ENCODE measurements around the gene AHDC1. TPM values are rescaled to one million over a fixed set of nuclear protein-coding genes. Genes with fewer than 3 reads are reported as not detected.

Gene AHDC1
- total RNA-seq, 1 experiment from 2014 or later: 49.0 TPM

DNA sequence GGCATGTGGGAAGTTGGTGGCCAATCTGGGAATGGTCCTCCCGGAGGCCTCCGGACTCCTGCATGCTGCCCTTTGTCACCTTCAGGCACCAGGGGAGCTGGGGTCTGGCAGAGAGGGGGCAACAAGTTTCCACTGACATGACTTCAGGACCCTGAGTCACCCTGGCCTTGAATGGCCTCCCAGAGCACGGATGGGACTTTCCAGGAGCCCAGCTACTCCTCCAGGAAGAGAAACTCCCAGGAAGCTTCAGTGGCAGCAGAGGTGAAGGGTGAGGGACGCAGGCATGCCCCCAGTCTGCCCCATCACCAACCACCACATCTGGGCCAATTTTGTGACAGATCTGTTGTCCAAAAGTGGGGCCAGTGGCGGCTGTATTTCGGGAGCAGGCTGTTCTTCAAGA, 58.1 kb downstream of the AHDC1 start:
- Mint-ChIP-seq H3K27me3 (ENCODE audit: low read depth) (no peaks in the 10 kb centered on the region), H3K4me1 (peaks cover 26% of the 10 kb centered on the region), H3K4me3 (no peak overlapping the region), H3K36me3 (peaks cover 12% of the 10 kb centered on the region), H3K27ac (no peak overlapping the region), H3K9me3 (no peaks in the 10 kb centered on the region)
- DNase-seq (ENCODE audit: low spot score) (no peak), ATAC-seq (no peak)
- TF ChIP-seq GABPB1 (CRISPR knock-in tag; IDR thresholded peaks at IDR 0.05) (no peak), NFYB (CRISPR knock-in tag; conservative IDR thresholded peaks at IDR 0.05; ENCODE audit: low read depth) (no peak), EMX1 (CRISPR knock-in tag; IDR thresholded peaks at IDR 0.05) (no peak), JUN (CRISPR knock-in tag; IDR thresholded peaks at IDR 0.05) (no peak), PRRX2 (CRISPR knock-in tag; IDR thresholded peaks at IDR 0.05) (no peak)
- TF ChIP-seq, protein P1, sequence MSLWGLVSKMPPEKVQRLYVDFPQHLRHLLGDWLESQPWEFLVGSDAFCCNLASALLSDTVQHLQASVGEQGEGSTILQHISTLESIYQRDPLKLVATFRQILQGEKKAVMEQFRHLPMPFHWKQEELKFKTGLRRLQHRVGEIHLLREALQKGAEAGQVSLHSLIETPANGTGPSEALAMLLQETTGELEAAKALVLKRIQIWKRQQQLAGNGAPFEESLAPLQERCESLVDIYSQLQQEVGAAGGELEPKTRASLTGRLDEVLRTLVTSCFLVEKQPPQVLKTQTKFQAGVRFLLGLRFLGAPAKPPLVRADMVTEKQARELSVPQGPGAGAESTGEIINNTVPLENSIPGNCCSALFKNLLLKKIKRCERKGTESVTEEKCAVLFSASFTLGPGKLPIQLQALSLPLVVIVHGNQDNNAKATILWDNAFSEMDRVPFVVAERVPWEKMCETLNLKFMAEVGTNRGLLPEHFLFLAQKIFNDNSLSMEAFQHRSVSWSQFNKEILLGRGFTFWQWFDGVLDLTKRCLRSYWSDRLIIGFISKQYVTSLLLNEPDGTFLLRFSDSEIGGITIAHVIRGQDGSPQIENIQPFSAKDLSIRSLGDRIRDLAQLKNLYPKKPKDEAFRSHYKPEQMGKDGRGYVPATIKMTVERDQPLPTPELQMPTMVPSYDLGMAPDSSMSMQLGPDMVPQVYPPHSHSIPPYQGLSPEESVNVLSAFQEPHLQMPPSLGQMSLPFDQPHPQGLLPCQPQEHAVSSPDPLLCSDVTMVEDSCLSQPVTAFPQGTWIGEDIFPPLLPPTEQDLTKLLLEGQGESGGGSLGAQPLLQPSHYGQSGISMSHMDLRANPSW (CRISPR knock-in tag; conservative IDR thresholded peaks at IDR 0.05; ENCODE audit: low read depth): no peak
- TF ChIP-seq, protein P2, sequence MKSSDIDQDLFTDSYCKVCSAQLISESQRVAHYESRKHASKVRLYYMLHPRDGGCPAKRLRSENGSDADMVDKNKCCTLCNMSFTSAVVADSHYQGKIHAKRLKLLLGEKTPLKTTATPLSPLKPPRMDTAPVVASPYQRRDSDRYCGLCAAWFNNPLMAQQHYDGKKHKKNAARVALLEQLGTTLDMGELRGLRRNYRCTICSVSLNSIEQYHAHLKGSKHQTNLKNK (CRISPR knock-in tag; IDR thresholded peaks at IDR 0.05): no peak
- TF ChIP-seq, protein P3, sequence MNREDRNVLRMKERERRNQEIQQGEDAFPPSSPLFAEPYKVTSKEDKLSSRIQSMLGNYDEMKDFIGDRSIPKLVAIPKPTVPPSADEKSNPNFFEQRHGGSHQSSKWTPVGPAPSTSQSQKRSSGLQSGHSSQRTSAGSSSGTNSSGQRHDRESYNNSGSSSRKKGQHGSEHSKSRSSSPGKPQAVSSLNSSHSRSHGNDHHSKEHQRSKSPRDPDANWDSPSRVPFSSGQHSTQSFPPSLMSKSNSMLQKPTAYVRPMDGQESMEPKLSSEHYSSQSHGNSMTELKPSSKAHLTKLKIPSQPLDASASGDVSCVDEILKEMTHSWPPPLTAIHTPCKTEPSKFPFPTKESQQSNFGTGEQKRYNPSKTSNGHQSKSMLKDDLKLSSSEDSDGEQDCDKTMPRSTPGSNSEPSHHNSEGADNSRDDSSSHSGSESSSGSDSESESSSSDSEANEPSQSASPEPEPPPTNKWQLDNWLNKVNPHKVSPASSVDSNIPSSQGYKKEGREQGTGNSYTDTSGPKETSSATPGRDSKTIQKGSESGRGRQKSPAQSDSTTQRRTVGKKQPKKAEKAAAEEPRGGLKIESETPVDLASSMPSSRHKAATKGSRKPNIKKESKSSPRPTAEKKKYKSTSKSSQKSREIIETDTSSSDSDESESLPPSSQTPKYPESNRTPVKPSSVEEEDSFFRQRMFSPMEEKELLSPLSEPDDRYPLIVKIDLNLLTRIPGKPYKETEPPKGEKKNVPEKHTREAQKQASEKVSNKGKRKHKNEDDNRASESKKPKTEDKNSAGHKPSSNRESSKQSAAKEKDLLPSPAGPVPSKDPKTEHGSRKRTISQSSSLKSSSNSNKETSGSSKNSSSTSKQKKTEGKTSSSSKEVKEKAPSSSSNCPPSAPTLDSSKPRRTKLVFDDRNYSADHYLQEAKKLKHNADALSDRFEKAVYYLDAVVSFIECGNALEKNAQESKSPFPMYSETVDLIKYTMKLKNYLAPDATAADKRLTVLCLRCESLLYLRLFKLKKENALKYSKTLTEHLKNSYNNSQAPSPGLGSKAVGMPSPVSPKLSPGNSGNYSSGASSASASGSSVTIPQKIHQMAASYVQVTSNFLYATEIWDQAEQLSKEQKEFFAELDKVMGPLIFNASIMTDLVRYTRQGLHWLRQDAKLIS (CRISPR knock-in tag; IDR thresholded peaks at IDR 0.05; ENCODE audit: borderline replicate concordance): no peak
- ChIA-PET POLR2A (interaction anchor here (1.5 kb wide), 1 partner anchor 11 kb away, joined by 4 read pairs; no protein-coding TSS in a partner anchor), CTCF (interaction anchor here (0.8 to 7.6 kb wide), 3 partner anchors 11 to 196 kb away, joined by 3 to 64 read pairs (median 4); no protein-coding TSS in a partner anchor)

DNA sequence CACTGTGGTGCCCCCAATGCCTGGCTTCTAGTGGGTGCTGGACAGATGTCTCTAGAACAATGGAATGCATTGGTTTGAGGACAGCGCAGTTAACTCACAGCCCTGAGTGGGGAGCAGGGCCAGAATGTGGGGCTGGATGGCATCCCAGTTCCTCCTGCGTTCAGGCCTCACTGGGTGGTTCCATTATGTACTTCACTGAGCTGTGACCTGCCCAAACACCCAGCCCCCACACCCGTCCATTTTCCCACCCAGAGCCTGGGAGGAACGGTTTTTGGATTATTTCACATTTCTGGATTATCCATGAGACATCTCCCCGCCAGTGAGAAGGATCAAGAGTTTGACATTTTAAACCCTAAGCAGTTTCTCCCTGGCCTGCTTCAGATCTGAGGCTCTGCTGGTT, 58.7 kb downstream of the AHDC1 start:
- H3K27me3 Mint-ChIP-seq (ENCODE audit: low read depth): no peaks in the 10 kb centered on the region
- H3K4me1 Mint-ChIP-seq: peaks cover 32% of the 10 kb centered on the region
- TF ChIP-seq, protein P4, sequence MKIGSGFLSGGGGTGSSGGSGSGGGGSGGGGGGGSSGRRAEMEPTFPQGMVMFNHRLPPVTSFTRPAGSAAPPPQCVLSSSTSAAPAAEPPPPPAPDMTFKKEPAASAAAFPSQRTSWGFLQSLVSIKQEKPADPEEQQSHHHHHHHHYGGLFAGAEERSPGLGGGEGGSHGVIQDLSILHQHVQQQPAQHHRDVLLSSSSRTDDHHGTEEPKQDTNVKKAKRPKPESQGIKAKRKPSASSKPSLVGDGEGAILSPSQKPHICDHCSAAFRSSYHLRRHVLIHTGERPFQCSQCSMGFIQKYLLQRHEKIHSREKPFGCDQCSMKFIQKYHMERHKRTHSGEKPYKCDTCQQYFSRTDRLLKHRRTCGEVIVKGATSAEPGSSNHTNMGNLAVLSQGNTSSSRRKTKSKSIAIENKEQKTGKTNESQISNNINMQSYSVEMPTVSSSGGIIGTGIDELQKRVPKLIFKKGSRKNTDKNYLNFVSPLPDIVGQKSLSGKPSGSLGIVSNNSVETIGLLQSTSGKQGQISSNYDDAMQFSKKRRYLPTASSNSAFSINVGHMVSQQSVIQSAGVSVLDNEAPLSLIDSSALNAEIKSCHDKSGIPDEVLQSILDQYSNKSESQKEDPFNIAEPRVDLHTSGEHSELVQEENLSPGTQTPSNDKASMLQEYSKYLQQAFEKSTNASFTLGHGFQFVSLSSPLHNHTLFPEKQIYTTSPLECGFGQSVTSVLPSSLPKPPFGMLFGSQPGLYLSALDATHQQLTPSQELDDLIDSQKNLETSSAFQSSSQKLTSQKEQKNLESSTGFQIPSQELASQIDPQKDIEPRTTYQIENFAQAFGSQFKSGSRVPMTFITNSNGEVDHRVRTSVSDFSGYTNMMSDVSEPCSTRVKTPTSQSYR (CRISPR knock-in tag; IDR thresholded peaks at IDR 0.05): no peak
- TF ChIP-seq, protein P2 (CRISPR knock-in tag; IDR thresholded peaks at IDR 0.05): no peak
- TF ChIP-seq, protein P5, sequence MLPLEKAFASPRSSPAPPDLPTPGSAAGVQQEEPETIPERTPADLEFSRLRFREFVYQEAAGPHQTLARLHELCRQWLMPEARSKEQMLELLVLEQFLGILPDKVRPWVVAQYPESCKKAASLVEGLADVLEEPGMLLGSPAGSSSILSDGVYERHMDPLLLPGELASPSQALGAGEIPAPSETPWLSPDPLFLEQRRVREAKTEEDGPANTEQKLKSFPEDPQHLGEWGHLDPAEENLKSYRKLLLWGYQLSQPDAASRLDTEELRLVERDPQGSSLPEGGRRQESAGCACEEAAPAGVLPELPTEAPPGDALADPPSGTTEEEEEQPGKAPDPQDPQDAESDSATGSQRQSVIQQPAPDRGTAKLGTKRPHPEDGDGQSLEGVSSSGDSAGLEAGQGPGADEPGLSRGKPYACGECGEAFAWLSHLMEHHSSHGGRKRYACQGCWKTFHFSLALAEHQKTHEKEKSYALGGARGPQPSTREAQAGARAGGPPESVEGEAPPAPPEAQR (CRISPR knock-in tag; IDR thresholded peaks at IDR 0.05): no peak
- TF ChIP-seq HMGA2 (CRISPR knock-in tag; IDR thresholded peaks at IDR 0.05): no peak
- TF ChIP-seq, protein P6, sequence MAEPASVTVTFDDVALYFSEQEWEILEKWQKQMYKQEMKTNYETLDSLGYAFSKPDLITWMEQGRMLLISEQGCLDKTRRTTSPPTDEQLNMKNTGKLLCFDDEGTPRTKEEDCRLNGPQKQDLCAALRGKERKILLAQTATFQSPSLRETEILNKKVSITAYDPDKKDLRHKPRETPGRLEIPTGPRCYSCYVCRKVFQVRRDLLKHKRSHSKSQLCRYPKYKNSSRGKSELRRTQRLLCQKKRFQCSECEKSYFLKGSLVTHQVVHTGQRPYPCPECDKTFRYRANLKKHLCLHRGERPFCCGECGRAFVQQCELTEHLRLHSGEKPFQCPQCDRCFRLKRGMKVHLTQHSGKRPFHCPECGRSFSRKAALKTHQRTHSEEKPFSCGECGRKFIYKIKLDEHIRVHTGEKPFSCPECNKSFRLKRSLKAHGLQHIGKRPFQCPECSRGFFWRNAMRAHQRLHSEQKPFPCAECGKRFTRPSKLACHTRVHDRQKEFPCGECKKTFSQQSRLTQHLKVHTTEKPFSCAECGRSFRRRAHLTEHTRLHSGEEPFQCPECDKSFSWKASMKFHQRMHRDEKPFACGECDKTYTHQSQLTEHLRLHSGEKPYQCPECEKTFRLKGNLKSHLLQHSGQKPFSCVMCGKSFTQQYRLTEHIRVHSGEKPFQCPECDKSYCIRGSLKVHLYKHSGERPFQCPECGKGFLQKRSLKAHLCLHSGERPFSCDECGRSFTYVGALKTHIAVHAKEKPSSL (CRISPR knock-in tag; conservative IDR thresholded peaks at IDR 0.05): no peak
- no peak for TF ChIP-seq TEAD1 (CRISPR knock-in tag; IDR thresholded peaks at IDR 0.05)
- TF ChIP-seq NR1H2 (CRISPR knock-in tag; IDR thresholded peaks at IDR 0.05): no peak
- TF ChIP-seq EMX1 (CRISPR knock-in tag; IDR thresholded peaks at IDR 0.05): no peak
- no peak for TF ChIP-seq PRRX2 (CRISPR knock-in tag; IDR thresholded peaks at IDR 0.05)
- DNase-seq (ENCODE audit: low spot score) (no peak), ATAC-seq (no peak)
- no peak overlapping the region for H3K4me3 Mint-ChIP-seq
- ChIA-PET CTCF (interaction anchor here (0.8 to 7.6 kb wide), 5 partner anchors 11 to 196 kb away, joined by 3 to 64 read pairs (median 4); no protein-coding TSS in a partner anchor), POLR2A (interaction anchor here (1.5 kb wide), 1 partner anchor 12 kb away, joined by 4 read pairs; no protein-coding TSS in a partner anchor)
- peak overlapping the region; percentile 87; the same call in 1 of the 2 replicates for H3K27ac Mint-ChIP-seq
- no peaks in the 10 kb centered on the region for H3K9me3 Mint-ChIP-seq
- peaks cover 12% of the 10 kb centered on the region for H3K36me3 Mint-ChIP-seq

Measured in WTC11 (cell line).